GM21528 (cell line): Measurements from ENCODE around the gene CSNK2A1.
"Not testable (repeated sequence)": the region's sequence is repeated elsewhere in the genome, so short reads cannot be mapped to it uniquely, and the experiment has no call there.

Source experiments
- ATAC-seq: cut with Tn5 transposase; IDR thresholded peaks from one replicate; pipeline ENCODE4 v1.9.1; 2021; ENCODE audit warnings: mild to moderate bottlenecking, moderate library complexity; ENCODE audit not compliant: unreplicated experiment, low FRiP score

The CSNK2A1 gene

GRCh38 chr20:543369-544152, at the start of gene CSNK2A1:
Gene CSNK2A1 (minus strand): TSS chr20:543790. CDS start chr20:508551, 35,239 bp downstream.
- ATAC-seq = peak; percentile 93

- no peak for ATAC-seq
Measured at GRCh38 chr20:592506-592905, 48.9 kb upstream of the CSNK2A1 start.

- no peak for ATAC-seq
Measured at GRCh38 chr20:591941-592340, 48.4 kb upstream of the CSNK2A1 start.

- ATAC-seq = no peak
Measured at GRCh38 chr20:588932-589672, 45.5 kb upstream of the CSNK2A1 start.

- ATAC-seq = no peak
Measured at GRCh38 chr20:588476-588875, 44.9 kb upstream of the CSNK2A1 start.

GRCh38 chr20:584971-585301, 41.3 kb upstream of the CSNK2A1 start:
- ATAC-seq = no peak

- ATAC-seq = no peak
Measured at GRCh38 chr20:584161-584970, 40.8 kb upstream of the CSNK2A1 start.

GRCh38 chr20:582204-582603, 38.6 kb upstream of the CSNK2A1 start:
- no peak for ATAC-seq

GRCh38 chr20:578940-579690, 35.5 kb upstream of the CSNK2A1 start:
- ATAC-seq = not testable (repeated sequence)

- ATAC-seq = no peak
Measured at GRCh38 chr20:577167-577791, 33.7 kb upstream of the CSNK2A1 start.

- ATAC-seq = no peak
Measured at GRCh38 chr20:576156-576555, 32.6 kb upstream of the CSNK2A1 start.

GRCh38 chr20:575230-575629, 31.6 kb upstream of the CSNK2A1 start:
- no peak for ATAC-seq

- no peak for ATAC-seq
Measured at GRCh38 chr20:574297-574942, 30.8 kb upstream of the CSNK2A1 start.

GRCh38 chr20:573414-574296, 30.1 kb upstream of the CSNK2A1 start:
- no peak for ATAC-seq

- ATAC-seq = no peak
Measured at GRCh38 chr20:572727-573126, 29.1 kb upstream of the CSNK2A1 start.

GRCh38 chr20:571754-572441, 28.3 kb upstream of the CSNK2A1 start:
- ATAC-seq = no peak

GRCh38 chr20:568673-569415, 25.3 kb upstream of the CSNK2A1 start:
- no peak for ATAC-seq
